CD4-positive, alpha-beta T cell (primary cell): ENCODE data around the gene FLT1. TPM values are rescaled to one million over a fixed set of nuclear protein-coding genes. Genes with fewer than 3 reads are reported as not detected.

ENCODE experiments used
- ATAC-seq: fragments of 200-7000 bp; cut with Tn5 transposase; one replicate; pipeline ENCODE4 v1.10.0; 2022; ENCODE audit warnings: mild to moderate bottlenecking; ENCODE audit not compliant: poor library complexity
- CTCF ChIA-PET: fragments of 350-600 bp; sonication (Branson Sonifier 250); formaldehyde crosslinking; loops from one replicate; lab custom pipeline; 2021; ENCODE audit warnings: antibody characterized with exemption, inconsistent platforms; lab: Charles Lee
- POLR2A ChIA-PET: fragments of 350-600 bp; sonication (Branson Sonifier 250); formaldehyde crosslinking; loops from one replicate; lab custom pipeline; 2021; ENCODE audit warnings: antibody characterized with exemption, inconsistent platforms; lab: Charles Lee
- DNase-seq, 14 experiments: peaks; one replicate each; pipeline ENCODE4 v3.0.0-alpha.2; 2013 to 2020; ENCODE audit warnings: mixed read lengths in 2 of 14
- H3K27ac ChIP-seq, 2 donors: one replicate each; pipeline versions ENCODE4 v1.5.1 to v1.7.0; 2013; ENCODE audit warnings: low read length in 2 of 2, low read depth in 1 of 2, mild to moderate bottlenecking in 1 of 2
- H3K27me3 ChIP-seq, 2 experiments: 1 replicate in 1 of 2; 2 replicates in 1 of 2; pipeline versions ENCODE4 v1.6.1 to v1.7.0; 2013; ENCODE audit warnings: low read length in 2 of 2, control low read depth in 1 of 2, mild to moderate bottlenecking in 1 of 2, moderate library complexity in 1 of 2; ENCODE audit not compliant: insufficient read depth in 2 of 2, control insufficient read depth in 1 of 2
- H3K36me3 ChIP-seq: one replicate; pipeline ENCODE4 v1.6.1; 2013; ENCODE audit warnings: low read length, control low read depth; ENCODE audit not compliant: insufficient read depth
- H3K4me1 ChIP-seq: one replicate; pipeline ENCODE4 v1.6.1; 2013; ENCODE audit warnings: low read length, control low read depth; ENCODE audit not compliant: insufficient read depth
- H3K4me3 ChIP-seq: one replicate; pipeline ENCODE4 v1.5.1; 2013; ENCODE audit warnings: mild to moderate bottlenecking, low read length, moderate library complexity
- H3K9me3 ChIP-seq, 2 experiments: 1 replicate in 1 of 2; 2 replicates in 1 of 2; pipeline versions ENCODE4 v1.6.1 to v1.7.0; 2013; ENCODE audit warnings: low read length in 2 of 2, mild to moderate bottlenecking in 2 of 2, control low read depth in 1 of 2, moderate library complexity in 1 of 2; ENCODE audit not compliant: control insufficient read depth in 1 of 2, insufficient read depth in 1 of 2
- H3K27ac Mint-ChIP-seq: one replicate; pipeline ENCODE4 v1.8.0; 2020; ENCODE audit warnings: mixed read lengths
- H3K27me3 Mint-ChIP-seq: one replicate; pipeline ENCODE4 v1.8.0; 2021; ENCODE audit warnings: mixed read lengths
- H3K36me3 Mint-ChIP-seq: one replicate; pipeline ENCODE4 v1.8.0; 2021; ENCODE audit warnings: low read depth, mixed read lengths
- H3K4me1 Mint-ChIP-seq: one replicate; pipeline ENCODE4 v1.8.0; 2021; ENCODE audit warnings: low read depth, mixed read lengths
- H3K4me3 Mint-ChIP-seq: one replicate; pipeline ENCODE4 v1.8.0; 2020; ENCODE audit warnings: mild to moderate bottlenecking, mixed read lengths
- H3K9me3 Mint-ChIP-seq: one replicate; pipeline ENCODE4 v1.8.0; 2020; ENCODE audit warnings: mixed read lengths
- CTCF ChIP-seq: fragments of 200-600 bp; IDR thresholded peaks from one replicate; pipeline ENCODE4 v1.8.0; 2022; ENCODE audit warnings: antibody characterized with exemption, mild to moderate bottlenecking
- intact Hi-C, 2 experiments: fragments of 100-400 bp; cut with DNase I in 1 of 2; cut with micrococcal nuclease in 1 of 2; formaldehyde crosslinking; loops; one replicate each; pipeline versions ENCODE4 v1.15.1 to v1.9.0; 2023 to 2025; cut with DNase I, micrococcal nuclease
- total RNA-seq, 174 experiments: library from RNA in 2 of 174; stranded (reverse) in 2 of 174; gene quantifications; one replicate each; pipeline ENCODE4 v1.2.3 and lab custom pipeline; 2021 to 2026

Gene FLT1
- total RNA-seq, 2 experiments from 2014 or later = 1.1 to 1.2 TPM

GRCh38 chr13:28415994-28416421 lies 78.9 kb downstream of the FLT1 start:
- TF ChIP-seq CTCF = no peak
- Histone ChIP-seq H3K9me3 (peaks cover 0 to 6% of the 10 kb centered on the region in 2 experiments), H3K27me3 (no peaks in the 10 kb centered on the region), H3K4me1 (no peaks in the 10 kb centered on the region), H3K4me3 (no peak overlapping the region), H3K36me3 (no peaks in the 10 kb centered on the region), H3K27ac (no peak overlapping the region)
- H3K4me3 Mint-ChIP-seq = no peak overlapping the region
- intact Hi-C loops = no loop called here
- no peak overlapping the region for H3K27ac Mint-ChIP-seq
- H3K9me3 Mint-ChIP-seq = no peaks in the 10 kb centered on the region
- no peak for ATAC-seq
- H3K4me1 Mint-ChIP-seq = no peaks in the 10 kb centered on the region
- ChIA-PET POLR2A (no interaction called here), CTCF (no interaction called here)
- no peaks in the 10 kb centered on the region for H3K27me3 Mint-ChIP-seq
- peak in 2 of 14 experiments; percentile 28 to 45 for DNase-seq
- H3K36me3 Mint-ChIP-seq = no peaks in the 10 kb centered on the region

- H3K27ac ChIP-seq = no peak overlapping the region
- no peaks in the 10 kb centered on the region for H3K36me3 ChIP-seq
- H3K9me3 Mint-ChIP-seq = no peaks in the 10 kb centered on the region
- H3K4me3 Mint-ChIP-seq = no peak overlapping the region
- H3K9me3 ChIP-seq = peaks cover 0 to 6% of the 10 kb centered on the region in 2 experiments
- H3K4me3 ChIP-seq = no peak overlapping the region
- intact Hi-C loops = no loop called here
- ChIA-PET POLR2A (no interaction called here), CTCF (no interaction called here)
- DNase-seq = no peak
- no peak for ATAC-seq
- H3K27ac Mint-ChIP-seq = no peak overlapping the region
- H3K27me3 ChIP-seq = no peaks in the 10 kb centered on the region
- no peaks in the 10 kb centered on the region for H3K27me3 Mint-ChIP-seq
- H3K36me3 Mint-ChIP-seq = no peaks in the 10 kb centered on the region
- H3K4me1 Mint-ChIP-seq = peaks cover 3% of the 10 kb centered on the region
- H3K4me1 ChIP-seq = no peaks in the 10 kb centered on the region
- TF ChIP-seq CTCF = no peak
These were observed 80.9 kb downstream of the FLT1 start for GRCh38 chr13:28413999-28414398.

- no peak for DNase-seq
- Mint-ChIP-seq H3K27me3 (no peaks in the 10 kb centered on the region), H3K27ac (no peak overlapping the region), H3K4me1 (peaks cover 13% of the 10 kb centered on the region), H3K36me3 (no peaks in the 10 kb centered on the region), H3K9me3 (no peaks in the 10 kb centered on the region), H3K4me3 (no peak overlapping the region)
- Histone ChIP-seq H3K9me3 (peaks cover 0 to 6% of the 10 kb centered on the region in 2 experiments), H3K4me3 (no peak overlapping the region), H3K27me3 (no peaks in the 10 kb centered on the region), H3K27ac (no peak overlapping the region), H3K36me3 (no peaks in the 10 kb centered on the region), H3K4me1 (no peaks in the 10 kb centered on the region)
- intact Hi-C loops = no loop called here
- TF ChIP-seq CTCF = no peak
- ChIA-PET CTCF (no interaction called here), POLR2A (no interaction called here)
- no peak for ATAC-seq
These were observed 81.9 kb downstream of the FLT1 start for GRCh38 chr13:28412981-28413380.
